Duodenal mucosa (tissue), 2 donors: ENCODE measurements around the gene A4GALT.

Experiments used
- H3K27ac ChIP-seq: one replicate; pipeline ENCODE4 v1.7.0; 2013; ENCODE audit warnings: low read depth, low read length
- H3K27me3 ChIP-seq, 2 donors: one replicate each; pipeline ENCODE4 v1.7.0; 2013; ENCODE audit warnings: low read length in 2 of 2, control low read depth in 1 of 2; ENCODE audit not compliant: insufficient read depth in 2 of 2, control insufficient read depth in 1 of 2
- H3K36me3 ChIP-seq, 2 donors: one replicate each; pipeline ENCODE4 v1.7.0; 2013; ENCODE audit warnings: low read length in 2 of 2, control low read depth in 1 of 2; ENCODE audit not compliant: insufficient read depth in 2 of 2, control insufficient read depth in 1 of 2
- H3K4me1 ChIP-seq, 2 donors: one replicate each; pipeline ENCODE4 v1.7.0; 2013; ENCODE audit warnings: low read length in 2 of 2, control low read depth in 1 of 2; ENCODE audit not compliant: insufficient read depth in 2 of 2, control insufficient read depth in 1 of 2
- H3K4me3 ChIP-seq, 2 donors: one replicate each; pipeline ENCODE4 v1.7.0; 2013; ENCODE audit warnings: low read length in 2 of 2, low read depth in 1 of 2
- H3K9ac ChIP-seq, 2 donors: one replicate each; pipeline ENCODE4 v1.7.0; 2013; ENCODE audit warnings: low read length in 2 of 2, low read depth in 1 of 2
- H3K9me3 ChIP-seq, 2 donors: one replicate each; pipeline ENCODE4 v1.7.0; 2013; ENCODE audit warnings: low read length in 2 of 2, control low read depth in 1 of 2; ENCODE audit not compliant: control insufficient read depth in 1 of 2

Gene A4GALT

GRCh38 chr22:42653999-42654398 is 66.7 kb downstream of the A4GALT start:
- Histone ChIP-seq H3K4me1 (no peaks in the 10 kb centered on the region), H3K9ac (no peak overlapping the region), H3K27me3 (no peaks in the 10 kb centered on the region), H3K36me3 (no peaks in the 10 kb centered on the region), H3K4me3 (no peak overlapping the region), H3K9me3 (no peaks in the 10 kb centered on the region), H3K27ac (no peak overlapping the region)

- Histone ChIP-seq H3K27me3 (no peaks in the 10 kb centered on the region), H3K36me3 (no peaks in the 10 kb centered on the region), H3K9me3 (no peaks in the 10 kb centered on the region), H3K9ac (no peak overlapping the region), H3K27ac (no peak overlapping the region), H3K4me3 (no peak overlapping the region), H3K4me1 (peaks cover 25% of the 10 kb centered on the region in 2 donors)
Measured at GRCh38 chr22:42651134-42651533, 69.5 kb downstream of the A4GALT start.

- Histone ChIP-seq H3K36me3 (no peaks in the 10 kb centered on the region), H3K4me1 (peaks cover 42% of the 10 kb centered on the region in 2 donors), H3K27ac (peak within 1 kb of the TSS; percentile 94), H3K9me3 (no peaks in the 10 kb centered on the region), H3K9ac (peak within 1 kb of the TSS; percentile 83 to 95), H3K27me3 (no peaks in the 10 kb centered on the region), H3K4me3 (peak within 1 kb of the TSS; percentile 84 to 98)
Measured at GRCh38 chr22:42649246-42650099, 71.2 kb downstream of the A4GALT start, which contains the start of gene CYB5R3. Gene CYB5R3 (minus strand): TSS chr22:42649392. CDS start chr22:42649315, 77 bp downstream.

- peaks cover 51% of the 10 kb centered on the region in 2 donors for H3K4me1 ChIP-seq
- H3K36me3 ChIP-seq, result no peaks in the 10 kb centered on the region
- no peaks in the 10 kb centered on the region for H3K27me3 ChIP-seq
- H3K9ac ChIP-seq, result peak overlapping the region; percentile 83 to 95
- peak overlapping the region; percentile 84 to 98 for H3K4me3 ChIP-seq
- H3K9me3 ChIP-seq, result no peaks in the 10 kb centered on the region
- peak overlapping the region; percentile 94 for H3K27ac ChIP-seq
Measured at GRCh38 chr22:42648368-42649245, 72.1 kb downstream of the A4GALT start.

GRCh38 chr22:42648017-42648367 is 72.7 kb downstream of the A4GALT start:
- Histone ChIP-seq H3K27ac (peak overlapping the region; percentile 94), H3K36me3 (no peaks in the 10 kb centered on the region), H3K9ac (peak overlapping the region; percentile 83 to 95), H3K9me3 (no peaks in the 10 kb centered on the region), H3K4me3 (peak overlapping the region; percentile 84 to 98), H3K27me3 (no peaks in the 10 kb centered on the region), H3K4me1 (peaks cover 55 to 56% of the 10 kb centered on the region in 2 donors)

GRCh38 chr22:42646569-42647525 is 73.8 kb downstream of the A4GALT start:
- peak overlapping the region; percentile 51 to 56 for H3K4me3 ChIP-seq
- H3K9ac ChIP-seq, result peak overlapping the region; percentile 58 to 63

GRCh38 chr22:42645938-42646568 is 74.6 kb downstream of the A4GALT start:
- H3K4me1 ChIP-seq, result peaks cover 60 to 69% of the 10 kb centered on the region in 2 donors
- H3K36me3 ChIP-seq, result no peaks in the 10 kb centered on the region
- H3K27me3 ChIP-seq, result no peaks in the 10 kb centered on the region
- peak overlapping the region; percentile 58 to 63 for H3K9ac ChIP-seq
- H3K27ac ChIP-seq, result peak overlapping the region; percentile 65
- H3K4me3 ChIP-seq, result peak overlapping the region; percentile 51 to 56
- H3K9me3 ChIP-seq, result no peaks in the 10 kb centered on the region

More at GRCh38 chr22:42646569-42647525, 73.8 kb downstream of the A4GALT start:
- Histone ChIP-seq H3K4me1 (peaks cover 60 to 67% of the 10 kb centered on the region in 2 donors), H3K9me3 (no peaks in the 10 kb centered on the region), H3K27me3 (no peaks in the 10 kb centered on the region), H3K36me3 (no peaks in the 10 kb centered on the region), H3K27ac (peak overlapping the region; percentile 65)

GRCh38 chr22:42645341-42645937 is 75.2 kb downstream of the A4GALT start:
- Histone ChIP-seq H3K27me3 (no peaks in the 10 kb centered on the region), H3K9me3 (no peaks in the 10 kb centered on the region), H3K4me3 (peak overlapping the region; percentile 51 to 56), H3K4me1 (peaks cover 60 to 69% of the 10 kb centered on the region in 2 donors), H3K27ac (peak overlapping the region; percentile 65), H3K36me3 (no peaks in the 10 kb centered on the region), H3K9ac (peak overlapping the region; percentile 58 to 63)
